Stimulated activated CD4-positive, alpha-beta T cell treated with anti-CD3 and anti-CD28 coated beads, Interleukin-12 subunit alpha, Interleukin-12 subunit beta, amount 100 ng/mL, for 24 hours (primary cell): Measurements from ENCODE around the gene ETV5.
"Not testable (repeated sequence)": the region's sequence is repeated elsewhere in the genome, so short reads cannot be mapped to it uniquely, and the experiment has no call there.

ENCODE experiments used
- DNase-seq, 2 experiments: peaks; one replicate each; pipeline ENCODE4 v3.0.0-alpha.2; 2020; ENCODE audit warnings: low read depth in 2 of 2

The ETV5 gene

DNA sequence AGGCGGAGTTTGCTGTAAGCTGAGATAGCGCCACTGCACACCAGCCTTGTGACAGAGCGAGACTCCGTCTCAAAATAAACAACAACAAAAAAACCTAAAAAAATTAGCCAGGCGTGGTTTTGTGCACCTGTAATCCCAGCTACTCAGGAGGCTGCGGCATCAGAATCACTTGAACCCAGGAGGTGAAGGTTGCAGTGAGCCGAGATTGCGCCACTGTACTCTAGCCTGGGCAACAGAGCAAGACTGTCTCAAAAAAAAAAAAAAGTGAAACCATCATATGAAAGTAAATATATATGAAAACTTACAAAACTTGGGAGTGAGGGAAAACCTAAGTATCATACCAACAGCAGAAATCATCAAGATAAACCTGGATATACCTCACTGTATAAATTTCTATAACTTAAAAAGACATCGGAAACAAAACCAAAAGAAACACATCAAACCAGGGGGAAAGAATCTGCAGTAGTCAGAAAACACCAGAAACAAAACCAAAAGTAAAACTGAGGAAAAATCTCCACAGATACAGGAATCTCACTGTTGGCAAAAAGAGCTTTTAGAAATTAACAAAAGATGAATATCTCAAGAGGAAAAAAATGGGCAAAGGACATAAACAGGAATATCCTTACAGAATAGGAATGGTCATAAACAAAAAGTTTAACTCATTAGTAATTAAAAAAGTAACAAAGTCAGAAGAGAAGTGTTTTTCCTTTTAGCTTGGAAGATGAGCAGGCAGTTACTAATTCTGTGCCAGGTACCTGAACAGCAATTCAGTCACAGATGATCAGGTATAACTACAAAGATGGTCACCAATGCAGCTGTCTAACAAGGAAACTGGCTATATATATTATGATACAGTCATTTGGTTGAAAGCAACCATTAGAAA is 41.3 kb downstream of the ETV5 start:
- DNase-seq: no peak

DNA sequence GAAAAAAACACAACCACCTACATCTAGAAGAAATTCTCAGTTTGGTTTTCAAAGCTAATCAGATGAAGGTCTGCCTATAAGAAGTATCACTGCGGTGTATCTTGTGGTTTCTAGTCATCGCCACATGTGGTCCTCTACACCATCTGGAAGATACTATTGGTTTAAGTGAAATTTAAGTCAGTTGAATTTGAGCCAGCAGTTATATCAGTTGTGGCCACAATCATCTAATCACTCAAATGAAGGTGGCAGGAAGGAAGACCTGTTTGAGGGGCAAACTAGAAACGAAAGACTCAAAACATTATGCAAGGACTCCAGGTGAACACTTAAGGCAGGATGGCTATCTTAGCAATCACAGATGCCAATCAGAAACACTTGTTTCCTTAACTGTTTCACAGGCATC is 48.7 kb downstream of the ETV5 start:
- DNase-seq: peak in 1 of 2 experiments; percentile 31

DNA sequence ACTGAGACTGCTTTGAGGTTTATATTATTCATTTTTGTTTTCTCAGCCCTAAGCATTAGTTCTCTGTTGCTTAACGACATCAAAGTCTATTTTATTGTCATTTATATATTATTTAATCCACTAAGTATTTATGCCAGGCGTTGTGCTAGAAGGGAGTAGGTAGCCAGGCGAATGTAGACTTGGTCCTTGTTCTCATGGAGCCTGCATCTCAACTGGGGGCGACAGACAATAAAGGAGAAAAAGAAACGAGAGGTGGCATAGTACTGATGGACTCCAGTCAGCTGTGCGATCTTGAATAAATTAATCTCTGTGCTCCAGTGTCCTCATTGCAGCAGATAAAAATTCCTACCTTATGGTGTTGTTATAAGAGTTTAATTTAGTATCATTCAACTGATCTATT is 49.7 kb downstream of the ETV5 start:
- no peak for DNase-seq

DNA sequence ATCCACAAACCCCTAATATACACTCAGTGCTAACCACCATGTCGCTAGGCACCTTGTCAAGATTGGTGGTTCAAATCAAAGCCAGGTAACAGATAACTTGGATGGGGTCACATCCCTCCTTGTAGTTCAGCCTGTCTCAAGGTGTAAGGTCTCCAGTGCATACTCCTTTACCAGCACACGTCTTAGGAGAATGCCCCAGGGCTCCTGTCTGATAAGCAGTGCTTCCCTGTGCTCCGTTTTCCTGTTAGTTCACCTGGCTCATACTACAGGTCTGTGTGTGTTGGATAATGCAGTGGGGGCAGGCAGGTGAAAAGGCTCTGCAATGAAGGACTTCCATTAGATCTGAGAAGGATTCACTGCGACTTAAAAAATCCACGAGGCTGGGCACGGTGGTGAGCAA is 50.7 kb downstream of the ETV5 start:
- DNase-seq: no peak

DNA sequence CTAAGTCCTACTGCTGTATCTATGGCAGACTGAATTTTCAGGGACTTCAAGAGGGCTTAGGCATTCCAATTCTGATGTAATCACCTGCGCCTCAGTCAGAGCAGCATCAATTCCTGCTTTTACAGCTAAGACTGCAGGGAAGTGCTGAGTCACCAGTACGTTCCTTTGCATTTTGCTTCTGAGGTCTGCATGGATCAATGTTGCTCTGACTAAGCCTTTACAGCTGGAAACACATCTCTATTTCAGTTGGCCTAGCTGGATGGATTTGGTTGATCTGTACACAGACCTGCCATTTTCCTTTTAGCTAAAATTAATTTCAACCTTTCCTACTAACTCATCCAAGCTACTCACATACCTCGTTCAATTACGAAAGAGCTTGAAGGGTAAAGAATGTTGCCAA is 51.3 kb downstream of the ETV5 start:
- DNase-seq: no peak

DNA sequence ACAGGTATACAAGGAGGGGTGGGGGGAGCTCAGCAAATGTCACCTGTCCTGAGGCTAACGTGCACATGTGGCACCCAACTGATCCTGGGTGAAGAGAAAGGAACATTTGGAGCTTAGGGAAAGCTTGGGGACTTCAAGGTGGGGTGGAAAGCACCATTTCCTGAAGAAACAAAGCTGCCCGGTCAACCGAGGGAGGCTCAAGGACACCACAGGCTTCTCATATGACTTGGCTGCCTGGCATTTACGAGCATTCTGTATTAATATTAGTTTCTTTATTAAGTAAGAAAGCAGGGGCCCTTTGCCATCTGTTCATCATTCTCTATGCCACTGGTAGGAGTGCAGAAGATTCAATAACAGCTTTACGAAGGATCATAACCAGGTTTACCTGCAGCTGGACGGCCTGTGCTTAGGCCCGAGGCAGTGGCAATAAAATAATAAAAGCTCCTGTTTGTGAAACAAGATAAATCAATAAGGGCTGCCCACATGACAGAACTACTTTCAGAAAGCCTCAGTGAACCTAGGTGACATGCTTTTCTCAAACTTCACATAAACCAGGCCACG is 54.0 kb downstream of the ETV5 start:
- no peak for DNase-seq

DNA sequence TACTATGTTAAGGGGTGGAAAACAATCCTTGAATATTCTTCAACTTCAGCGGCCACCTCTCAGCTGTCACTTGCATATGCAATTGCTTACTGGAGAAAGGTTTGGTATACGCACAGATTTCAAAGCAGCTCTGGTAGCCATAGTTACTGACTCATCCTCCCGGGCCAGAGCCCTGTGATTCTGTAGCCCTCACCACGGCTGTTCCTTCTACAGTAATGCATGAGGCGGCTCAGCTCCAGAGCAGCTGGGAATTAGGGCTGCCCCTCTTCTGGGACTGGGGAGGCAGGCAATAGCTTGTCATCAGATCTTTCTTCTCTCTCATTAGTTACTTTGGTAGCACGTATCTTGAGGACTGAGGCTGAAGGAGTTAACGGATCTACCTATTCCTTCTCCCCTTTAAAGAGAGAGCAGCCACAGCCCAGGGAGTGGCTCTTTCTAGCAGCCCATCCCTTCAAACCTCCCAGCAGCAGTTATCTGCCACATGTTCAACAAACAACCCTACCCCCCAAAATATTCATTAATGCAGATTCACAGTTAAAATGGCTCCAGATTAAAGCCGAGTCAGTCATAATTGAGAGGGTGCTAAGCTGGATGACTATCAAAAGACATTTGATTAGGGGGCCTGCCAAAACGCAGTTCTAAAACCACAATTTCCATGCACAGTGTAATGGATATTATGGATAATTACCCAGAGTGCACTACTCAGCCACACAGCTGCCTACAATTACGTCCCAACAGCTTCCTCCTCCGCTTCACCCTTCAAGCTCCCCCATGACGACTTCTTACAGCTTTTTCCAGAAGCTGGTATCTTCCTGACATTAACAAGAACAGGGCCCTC is 54.7 kb downstream of the ETV5 start:
- no peak for DNase-seq

DNA sequence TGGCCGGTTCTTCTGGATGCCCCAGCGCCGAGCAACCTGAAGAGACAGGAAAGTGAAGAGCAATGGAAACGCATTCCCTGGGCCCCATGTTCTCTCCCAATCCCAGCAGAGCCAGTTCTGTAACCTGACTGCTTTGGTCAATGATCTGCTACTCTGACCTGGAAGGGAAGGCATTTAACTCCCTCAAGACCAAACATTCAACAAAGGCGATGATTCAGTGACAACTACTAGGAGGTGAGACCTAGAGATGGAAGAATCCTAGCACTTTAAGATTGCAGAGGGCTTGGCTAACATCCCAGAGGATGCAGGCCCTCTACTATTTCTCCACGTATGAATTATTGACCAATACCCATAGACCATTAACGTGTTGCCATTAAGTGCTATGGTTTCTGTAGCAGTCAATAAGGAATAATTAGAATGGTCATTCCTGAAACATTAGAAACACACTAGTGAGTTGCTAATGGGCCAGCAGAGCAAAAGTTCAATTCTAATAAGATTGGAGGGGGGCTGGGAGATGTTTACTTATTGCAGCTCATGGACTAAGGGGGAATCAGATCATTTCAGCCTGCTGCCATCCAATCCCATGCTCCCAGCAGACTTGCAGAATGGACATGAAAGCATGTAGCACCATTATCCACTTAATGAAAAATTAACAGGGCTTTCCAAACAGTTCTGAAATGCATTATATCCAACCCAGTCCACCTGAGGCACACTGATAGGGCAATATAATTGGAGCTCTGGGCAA is 56.6 kb downstream of the ETV5 start:
- DNase-seq: no peak

DNA sequence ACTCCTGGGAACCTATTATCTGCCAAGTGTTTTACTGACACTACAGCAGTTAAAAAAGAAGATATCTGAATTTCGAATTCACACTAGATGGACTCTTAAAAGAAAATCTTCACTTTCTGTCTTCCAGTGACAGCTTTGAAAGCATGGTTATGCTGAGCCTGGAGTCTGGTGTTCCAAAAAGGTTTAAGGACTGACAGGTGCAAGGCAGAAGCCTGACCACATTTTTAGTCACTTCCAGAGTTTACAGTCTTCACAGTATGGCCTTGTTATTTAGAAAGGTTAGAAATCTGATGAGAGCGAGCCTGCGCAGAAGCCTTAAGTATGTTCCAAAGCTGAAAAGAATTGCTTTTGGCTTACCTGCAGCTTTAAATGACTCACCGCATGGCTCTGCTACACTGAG is 59.9 kb downstream of the ETV5 start:
- no peak for DNase-seq

DNA sequence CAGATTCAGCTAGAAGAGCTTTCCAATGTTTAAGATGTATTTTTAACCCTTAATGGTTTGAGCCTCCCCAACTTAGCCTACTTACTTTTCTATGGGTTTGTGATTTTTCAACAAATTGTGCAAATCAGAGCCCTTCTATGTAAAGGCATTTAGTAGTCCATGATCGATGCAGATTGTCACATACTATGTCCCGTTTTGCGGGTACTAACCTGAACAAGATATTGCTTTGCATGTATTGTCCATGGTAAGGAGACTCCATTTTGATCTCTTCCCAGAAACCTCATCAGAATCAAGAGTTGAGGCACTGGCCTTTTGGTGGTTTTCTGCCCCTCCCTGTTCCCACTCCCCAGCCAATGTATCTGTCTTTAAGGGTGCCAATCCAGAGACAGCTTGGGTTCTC is 60.8 kb downstream of the ETV5 start:
- no peak for DNase-seq

DNA sequence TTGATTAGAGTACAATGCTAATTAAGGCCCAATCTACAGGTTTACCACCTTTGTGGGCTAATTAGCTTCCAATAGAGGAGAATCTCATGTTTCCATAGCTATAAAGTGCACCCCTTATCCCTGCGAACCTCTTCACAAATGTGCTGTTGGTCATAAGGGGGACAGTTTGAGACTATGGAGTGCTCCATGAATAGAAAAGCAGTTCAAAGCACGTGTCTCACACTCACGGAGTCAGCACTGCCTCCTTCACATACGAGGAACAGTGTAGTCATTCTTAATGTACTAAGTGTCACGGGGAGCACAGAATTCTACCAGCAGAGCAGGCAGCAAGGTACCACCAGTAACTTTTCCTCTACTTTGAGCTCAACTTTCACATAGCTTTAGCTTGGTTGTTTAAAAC is 62.1 kb downstream of the ETV5 start:
- DNase-seq: no peak

DNA sequence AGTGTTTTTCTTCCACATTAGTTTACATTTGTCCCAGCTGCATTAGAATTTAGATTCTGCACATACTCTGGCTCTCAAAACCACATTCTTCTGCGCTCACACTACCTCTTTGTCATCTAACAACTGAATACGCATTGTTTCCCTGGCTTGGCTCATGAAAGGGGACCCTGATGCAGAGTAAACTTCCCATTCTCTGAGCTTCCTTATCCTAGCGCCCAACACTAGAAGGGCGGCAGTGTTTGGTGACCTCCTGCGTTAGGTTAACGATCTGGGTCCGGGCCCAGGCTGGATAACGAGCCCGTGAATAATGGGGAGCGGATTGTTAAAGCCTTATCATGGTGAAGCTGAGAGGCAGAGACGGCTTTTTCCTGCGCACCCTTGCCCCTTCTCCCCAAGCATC is 63.9 kb downstream of the ETV5 start:
- no peak for DNase-seq

DNA sequence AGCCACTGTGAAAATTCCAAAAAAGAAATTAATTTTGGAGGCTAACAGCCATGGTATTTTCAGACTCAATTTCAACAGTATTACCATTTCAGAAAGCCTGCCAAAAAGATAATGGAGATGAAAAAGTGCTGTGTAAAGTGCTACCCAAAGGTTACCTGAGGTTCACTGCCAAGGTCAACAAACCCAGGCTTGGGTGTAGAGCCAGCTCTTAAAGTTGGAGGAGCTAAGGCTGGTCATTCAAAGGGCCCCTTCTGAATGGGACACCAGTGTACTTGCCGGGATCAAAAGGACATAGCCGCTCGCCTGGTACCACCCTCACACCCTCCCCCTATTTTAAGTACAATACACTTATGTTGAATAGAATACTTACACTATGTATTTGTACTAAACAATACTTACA is 64.5 kb downstream of the ETV5 start:
- DNase-seq: no peak

DNA sequence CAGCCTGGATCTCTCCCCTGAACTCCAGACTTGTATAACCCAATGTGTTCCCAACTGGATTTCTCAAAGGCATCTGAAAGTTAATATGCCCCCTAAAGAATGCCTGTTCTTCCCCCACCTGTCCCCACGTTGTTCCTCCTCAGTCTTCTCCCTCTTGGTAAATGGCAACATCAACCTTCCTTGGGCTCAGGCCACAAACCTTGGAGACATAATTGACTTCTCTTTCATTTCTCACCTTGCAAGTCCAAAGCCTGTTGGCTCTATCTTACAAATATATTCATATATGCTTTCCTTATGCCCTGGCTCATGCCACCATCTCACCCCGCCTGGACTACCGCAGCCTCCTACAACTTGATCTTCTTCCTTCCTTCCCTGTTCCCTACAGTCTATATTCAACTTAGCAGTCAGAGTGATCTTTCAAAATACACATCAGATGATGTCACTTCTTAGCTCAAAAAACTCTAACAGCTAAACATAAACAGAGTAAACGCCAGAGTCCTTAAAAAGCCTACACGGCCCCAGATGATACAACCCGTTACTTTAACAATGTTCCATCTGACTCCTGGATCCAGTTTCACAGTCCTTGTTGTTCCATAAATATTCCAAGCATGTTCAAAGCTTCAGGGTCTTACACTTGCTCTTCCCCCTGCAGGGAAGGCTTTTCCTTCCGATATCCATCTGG is 66.2 kb downstream of the ETV5 start:
- no peak for DNase-seq

DNA sequence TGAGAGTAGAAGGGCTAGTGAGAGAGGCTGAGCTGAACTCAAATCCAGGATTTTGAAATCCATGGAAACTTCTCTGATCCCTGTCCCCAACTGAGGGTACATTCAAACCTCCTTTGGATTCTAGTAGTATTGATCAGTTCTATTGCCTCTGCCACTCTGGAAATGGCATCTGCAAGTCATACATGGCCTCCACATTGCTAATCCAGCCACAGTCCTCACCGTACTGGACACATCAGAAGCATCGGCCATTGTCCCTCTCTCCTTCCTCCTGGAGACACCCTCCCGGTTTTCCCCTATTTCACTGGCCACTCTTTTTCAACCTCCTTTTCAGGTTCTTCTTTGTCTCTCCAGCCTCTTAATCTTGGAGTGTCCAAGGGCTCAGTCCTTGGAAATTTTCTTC is 66.9 kb downstream of the ETV5 start:
- DNase-seq: no peak

DNA sequence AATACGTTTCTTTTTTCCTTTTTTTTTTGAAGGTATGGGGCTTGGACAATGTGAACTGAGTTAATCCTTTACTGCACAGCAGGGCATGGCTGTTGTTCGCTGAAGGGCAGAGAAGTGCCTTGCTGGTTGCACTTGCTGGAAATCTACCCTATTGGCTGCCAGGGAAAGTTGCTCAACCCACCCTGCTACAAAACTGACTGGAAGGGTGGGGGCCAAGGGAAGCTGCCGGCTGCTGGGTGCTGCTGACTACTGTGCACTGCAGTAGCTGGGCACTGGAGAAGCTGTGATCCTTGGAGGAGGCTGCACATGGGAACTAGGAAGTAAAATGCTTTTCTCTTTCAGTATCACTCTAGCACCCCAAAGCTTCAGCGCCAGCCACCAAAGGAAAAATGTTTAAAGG is 70.5 kb downstream of the ETV5 start:
- DNase-seq: no peak

DNA sequence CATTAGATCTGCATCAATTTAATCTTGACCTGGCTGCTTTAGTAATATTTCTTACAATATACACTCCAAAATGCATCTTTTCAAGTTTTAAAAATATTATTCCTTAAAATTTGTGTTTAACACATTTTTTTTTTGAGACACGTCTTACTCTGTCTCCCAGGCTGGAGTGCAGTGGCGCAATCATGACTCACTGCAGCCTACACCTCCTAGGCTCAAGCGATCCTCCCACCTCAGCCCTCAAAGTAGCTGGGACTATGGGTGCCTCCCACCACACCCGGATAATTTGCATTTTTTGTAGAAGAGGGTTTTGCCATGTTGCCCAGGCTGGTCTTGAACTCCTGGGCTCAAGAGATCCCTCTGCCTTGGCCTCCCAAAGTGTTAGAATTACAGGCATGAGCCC is 73.6 kb downstream of the ETV5 start:
- DNase-seq: no peak

DNA sequence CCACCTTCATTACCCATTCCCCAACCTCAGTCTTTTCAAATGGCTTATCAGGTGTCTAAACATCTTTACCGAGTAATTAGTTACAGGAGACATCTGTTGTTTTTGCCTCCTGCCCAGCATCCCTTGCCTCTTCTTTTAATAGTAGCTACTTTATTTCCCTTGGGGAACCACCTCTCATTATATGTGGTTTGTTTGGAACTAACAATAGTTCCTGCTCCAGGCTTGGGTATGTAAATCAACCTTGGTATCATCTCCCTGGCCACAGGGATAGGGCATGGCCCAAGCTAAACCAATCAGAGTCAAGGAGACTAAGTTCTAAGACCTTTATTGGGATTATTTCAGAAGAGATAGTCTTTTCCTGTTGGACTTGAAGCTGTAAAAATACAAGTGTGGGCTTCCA is 76.6 kb downstream of the ETV5 start:
- no peak for DNase-seq

DNA sequence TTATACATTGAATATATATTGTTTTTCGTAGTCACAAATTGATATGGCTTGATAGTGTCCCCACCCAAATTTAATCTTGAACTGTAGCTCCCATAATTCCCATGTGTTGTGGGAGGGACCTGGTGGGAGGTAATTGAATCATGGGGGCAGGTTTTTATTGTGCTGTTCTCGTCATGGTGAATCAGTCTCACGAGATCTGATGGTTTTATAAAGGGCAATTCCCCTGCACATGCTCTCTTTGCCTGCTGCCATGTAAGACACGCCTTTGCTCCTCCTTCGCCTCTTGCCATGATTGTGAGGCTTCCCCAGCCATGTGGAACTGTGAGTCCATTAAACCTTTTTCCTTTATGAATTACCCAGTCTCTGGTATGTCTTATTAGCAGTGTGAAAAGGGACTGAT is 82.9 kb downstream of the ETV5 start:
- DNase-seq: not testable (repeated sequence)

DNA sequence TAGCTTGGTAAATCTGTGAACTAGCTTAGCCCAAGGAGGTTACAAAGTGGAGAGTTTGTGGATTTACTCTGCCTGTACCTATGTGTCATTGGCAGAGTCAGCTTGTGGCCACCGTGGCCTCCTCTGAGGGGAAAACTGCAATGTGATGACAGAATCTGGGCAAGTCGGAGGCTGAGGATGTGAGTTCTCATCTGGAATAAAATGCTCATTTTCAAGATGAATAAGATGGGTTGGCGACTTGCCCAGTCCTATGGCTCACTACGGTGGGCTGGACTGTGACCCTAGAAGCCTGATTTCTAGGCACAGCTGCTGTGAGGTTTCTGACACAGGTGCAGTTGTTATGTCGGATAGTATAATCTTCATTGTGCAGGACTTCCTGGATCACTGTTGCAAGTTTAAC is 83.7 kb downstream of the ETV5 start:
- peak; percentile 3 to 28 for DNase-seq

DNA sequence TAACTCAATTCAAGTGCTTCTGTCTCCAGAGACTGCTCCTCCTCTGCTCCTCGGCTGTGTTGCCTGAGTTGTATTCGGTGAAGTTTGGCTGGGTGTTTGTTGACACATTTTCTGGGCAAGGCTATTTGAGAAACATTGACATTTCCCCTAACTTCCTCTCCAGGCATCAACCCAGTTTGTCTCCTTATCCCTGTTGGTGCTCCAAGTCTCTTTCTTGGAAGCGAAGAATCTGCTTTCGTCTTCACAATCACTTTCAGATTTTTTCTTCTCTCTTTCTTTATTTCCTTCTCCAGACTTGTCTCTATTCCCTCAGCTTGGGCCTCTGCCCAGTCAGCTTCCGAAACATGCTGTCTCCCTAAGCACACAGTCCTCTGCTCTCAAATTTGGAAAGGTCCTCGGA is 84.7 kb downstream of the ETV5 start:
- DNase-seq: no peak

DNA sequence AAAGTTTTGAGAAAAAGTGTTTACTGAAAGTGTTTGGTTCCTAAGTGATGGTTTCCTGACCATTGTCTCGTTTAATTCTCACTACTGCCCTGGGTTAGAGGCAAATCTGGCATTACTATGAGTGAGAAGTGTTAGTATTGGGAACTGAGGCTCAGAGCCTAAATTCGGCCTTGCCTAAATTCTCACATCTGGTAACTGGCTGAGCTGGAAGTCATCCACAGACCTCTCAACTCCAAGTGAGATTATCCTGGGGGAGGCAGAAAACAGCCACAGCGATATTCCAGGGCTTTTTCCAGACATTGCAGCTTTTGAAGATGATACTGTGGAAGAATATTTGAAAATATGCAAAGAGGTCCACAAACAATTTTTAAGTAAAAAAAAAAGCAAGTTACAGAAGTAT is 86.0 kb downstream of the ETV5 start:
- DNase-seq: no peak
